Effector CD4-positive, alpha-beta T cell (primary cell): ENCODE measurements around the gene MTHFD1L.

ENCODE experiments used
- DNase-seq: peaks from one replicate; pipeline ENCODE4 v3.0.0-alpha.2; 2020

MTHFD1L gene

DNA sequence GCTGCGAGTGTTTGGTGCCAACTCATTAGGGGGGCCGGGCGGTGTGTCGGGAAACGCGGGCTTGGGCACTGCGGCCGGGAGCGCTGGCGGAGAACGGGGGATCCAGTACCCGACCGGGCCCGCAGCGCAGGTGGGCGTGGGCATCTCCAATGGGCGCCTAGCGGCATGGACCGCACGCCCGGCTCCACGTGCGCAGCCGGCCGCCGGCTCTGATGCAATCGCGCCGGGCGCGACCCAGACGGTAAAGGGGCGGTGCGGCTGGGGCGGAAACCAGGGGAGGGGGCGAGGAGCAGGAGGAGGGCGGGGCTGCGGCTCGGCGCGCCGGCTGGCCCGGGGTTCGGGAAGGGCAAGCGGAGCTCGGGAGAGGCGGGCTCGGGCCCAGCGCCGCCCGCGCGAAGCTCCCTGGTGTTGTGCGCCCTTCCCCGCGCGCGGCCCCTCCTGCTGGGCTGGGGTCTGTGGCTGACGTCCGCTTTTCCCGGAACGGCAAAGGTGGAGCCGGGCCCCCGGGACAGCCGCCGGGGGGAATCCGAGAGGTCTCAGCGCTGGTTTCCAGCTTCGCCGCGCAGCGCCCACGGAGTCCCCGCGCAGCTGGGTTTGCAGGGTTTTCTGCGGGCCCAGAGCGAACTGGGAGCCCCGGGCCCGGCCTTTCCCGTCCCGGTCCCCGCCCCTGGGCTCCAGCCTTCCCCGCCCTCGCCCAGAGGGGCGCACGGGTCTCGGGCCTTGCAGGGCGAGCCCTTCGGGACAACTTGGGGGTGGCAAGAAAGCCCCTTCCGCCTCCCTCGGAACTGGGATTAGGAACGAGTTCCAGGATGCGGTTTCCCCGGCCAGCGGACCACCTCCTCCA is 867 bp downstream of the MTHFD1L start:
- peak; percentile 62 for DNase-seq

DNA sequence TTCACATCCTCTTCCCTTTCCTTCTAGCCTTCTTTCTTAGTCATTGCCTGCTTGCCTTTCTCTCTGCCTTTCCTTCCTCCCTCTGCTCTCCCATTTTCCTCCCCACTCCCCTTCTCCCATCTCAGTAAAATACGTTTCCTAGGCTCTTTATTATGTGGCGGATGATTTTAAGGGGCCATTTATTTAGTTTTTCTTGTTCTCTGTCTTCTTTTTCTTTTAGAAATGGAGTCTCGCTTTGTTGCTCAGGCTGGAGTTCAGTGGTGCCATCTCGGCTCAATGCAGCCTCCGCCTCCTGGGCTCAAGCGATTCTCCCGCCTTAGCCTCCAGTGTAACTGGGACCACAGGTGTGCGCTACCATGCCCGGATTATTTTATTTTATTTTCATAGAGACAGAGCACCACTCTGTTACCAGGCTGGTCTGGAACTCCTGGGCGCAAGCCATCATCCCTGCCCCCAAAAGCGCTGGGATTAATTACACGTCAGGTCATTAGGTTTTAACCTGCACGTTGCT is 1.5 kb downstream of the MTHFD1L start:
- no peak for DNase-seq

DNA sequence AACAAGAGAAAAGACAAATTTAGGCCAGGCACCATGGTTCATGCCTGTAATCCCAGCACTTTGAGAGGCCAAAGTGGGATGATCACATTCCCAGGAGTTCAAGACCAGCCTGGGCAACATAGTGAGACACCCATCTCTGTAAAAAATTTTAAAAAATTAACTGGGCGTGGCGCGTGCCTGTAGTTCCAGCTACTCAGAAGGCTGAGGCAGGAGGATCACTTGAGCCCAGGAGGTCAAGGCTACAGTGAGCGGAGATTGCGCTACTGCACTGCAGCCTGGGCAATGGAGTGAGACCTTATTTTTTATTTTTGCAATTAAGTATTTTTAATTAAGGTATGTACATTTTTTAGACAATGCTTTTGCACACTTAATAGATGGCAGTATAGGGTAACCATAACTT is 3.3 kb downstream of the MTHFD1L start:
- DNase-seq, result no peak

DNA sequence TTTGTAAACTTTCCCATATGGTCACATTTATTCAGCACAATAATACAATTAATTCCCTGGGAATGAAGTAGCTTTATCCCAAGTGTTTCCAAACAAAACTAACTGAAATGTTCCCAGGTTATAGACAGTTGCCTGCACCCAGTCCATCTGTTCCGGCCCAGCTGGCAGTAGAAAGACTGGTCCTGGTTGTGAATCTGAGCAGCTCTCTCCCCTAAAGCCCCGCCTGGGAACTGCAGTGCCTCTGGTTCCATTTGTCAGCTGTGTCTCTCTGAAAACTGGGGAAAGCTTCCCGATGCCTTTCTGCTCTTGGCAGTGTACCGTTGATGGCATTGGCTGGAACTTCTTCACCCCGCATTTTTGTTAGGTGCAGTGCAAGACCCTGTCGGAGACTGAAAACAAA is 8.7 kb downstream of the MTHFD1L start:
- DNase-seq, result no peak

DNA sequence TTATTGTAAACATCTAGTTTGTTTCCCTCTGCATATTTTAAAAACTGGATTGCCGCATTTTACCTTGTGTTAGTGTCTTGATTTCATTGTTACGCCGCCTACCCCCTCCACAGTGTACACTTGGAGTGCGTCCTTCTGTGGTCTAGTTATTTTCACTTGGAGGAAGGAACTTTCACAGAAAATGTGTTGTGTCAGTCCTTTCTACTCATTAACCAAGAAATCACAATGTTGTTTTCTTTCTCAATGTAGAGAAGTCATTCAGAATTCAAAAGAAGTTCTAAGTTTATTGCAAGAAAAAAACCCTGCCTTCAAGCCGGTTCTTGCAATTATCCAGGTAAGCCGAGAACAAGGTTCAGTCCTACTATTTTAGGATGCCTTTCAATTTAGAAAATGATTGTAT is 10.3 kb downstream of the MTHFD1L start:
- no peak for DNase-seq

DNA sequence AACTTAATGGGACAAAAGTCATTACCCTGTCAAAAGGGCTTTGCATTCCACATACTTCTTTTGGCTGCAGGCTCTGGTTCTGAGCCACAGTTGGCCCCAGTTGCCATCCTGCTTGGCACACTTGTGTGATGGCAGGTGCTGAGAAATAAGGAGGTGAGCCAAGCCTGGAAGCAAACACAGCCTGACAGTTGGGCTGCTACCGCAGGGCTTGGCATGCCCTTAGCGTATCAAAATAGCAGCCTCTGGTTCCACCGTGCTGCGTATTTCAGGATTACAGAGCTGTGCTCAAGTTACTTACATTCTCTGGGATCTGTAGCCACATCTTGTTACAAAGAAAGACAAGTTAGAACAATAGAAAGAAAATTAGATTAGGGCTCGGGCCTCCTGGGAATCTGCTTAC is 11.1 kb downstream of the MTHFD1L start:
- no peak for DNase-seq

DNA sequence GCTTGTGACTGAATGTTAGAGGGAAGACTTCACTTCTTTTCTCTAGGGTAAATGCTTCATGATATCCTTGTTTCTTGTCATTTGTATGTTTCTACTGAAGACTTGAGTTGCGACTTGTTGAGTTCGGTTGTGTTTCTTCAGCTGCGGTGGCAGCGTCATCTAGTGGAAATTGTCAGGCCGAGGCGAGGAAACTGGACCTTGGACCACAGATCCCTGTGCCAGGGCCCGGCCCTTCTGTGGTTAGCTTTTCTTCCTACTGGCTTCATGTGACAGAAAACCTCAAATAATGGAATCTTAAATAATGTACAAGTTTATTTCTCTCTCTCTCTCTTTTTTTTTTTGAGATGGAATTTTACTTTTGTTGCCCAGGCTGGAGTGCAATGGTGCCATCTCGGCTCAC is 12.4 kb downstream of the MTHFD1L start:
- no peak for DNase-seq

DNA sequence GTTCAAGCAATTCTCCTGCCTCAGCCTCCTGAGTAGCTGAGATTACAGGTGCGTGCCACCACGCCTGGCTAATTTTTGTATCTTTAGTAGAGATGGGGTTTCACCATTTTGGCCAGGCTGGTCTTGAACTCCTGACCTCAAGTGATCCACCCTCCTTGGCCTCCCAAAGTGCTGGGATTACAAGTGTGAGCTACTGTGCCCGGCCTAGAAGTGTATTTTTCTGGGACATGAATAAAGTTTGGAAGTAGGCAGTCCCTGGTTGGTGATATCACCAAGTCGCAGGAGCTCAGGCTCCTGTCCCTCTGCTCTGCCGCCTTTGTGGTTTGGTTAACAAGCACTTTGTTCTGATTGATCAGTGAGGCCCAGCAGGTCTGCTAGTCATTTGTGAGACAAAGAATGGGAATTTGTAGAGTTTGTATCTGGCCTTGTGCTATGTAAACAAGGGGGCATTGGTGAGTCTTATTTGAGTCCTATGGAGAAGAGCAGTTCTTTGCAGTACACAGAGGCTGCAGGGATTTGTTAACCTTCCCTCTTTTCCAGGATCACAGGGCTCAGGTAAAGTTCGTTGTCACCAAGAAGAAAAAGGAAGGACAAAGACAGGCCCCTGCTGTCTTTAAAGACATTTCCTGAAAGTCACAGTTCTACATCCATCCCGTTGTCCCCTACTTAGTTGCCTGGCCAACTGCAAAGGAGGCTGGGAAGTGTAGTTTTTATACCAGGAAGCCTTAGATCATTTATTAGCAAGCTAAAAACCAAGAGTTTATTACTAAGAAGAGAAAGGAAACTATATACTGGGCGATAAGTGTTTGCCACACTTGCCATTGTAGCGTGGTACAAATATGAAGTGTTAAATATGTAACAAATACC is 13.1 kb downstream of the MTHFD1L start:
- DNase-seq, result no peak

DNA sequence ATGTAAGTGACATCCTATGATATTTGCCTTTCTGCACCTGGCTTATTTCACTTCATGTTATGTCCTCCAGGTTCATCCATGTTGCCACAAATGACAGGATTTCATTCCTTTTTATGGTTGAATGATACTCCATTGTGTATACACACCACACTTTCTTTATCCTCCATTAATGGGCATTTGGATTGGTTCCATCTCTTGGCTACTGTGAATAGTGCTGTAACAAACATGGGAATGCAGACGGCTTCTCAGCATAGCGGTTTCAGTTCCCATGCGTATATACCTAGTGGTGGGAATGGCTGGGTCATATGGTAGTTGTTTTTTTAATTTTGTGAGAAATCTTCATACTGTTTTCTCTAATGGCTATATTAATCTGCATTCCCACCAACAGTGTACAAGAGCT is 14.8 kb downstream of the MTHFD1L start:
- no peak for DNase-seq

DNA sequence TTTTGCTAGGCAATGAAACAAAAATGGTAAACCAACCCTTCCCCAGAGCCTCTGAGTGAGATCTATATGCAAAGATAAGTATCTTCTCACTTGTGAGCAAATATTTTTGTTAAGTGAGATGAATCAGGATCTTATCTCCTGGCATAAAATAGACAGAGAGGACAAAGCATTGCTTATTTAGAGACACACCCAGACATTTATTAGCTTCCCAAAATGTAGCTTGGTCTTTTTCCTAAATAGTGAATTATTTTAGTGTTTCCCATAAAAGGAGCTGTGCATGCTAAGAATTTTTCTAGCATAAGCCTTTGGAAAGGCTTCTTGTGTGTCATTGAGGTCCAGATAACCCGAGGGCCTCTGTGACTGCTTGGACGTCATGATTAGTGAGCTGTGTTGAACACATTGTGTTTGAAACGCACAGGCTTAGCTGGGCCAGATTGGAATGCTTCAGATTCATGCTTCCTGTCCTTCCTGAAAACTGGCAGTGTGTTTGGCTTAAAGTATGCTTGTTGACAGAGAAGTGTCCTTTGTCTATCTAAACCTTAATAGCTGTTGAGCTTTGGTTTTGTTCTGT is 16.5 kb downstream of the MTHFD1L start:
- no peak for DNase-seq

DNA sequence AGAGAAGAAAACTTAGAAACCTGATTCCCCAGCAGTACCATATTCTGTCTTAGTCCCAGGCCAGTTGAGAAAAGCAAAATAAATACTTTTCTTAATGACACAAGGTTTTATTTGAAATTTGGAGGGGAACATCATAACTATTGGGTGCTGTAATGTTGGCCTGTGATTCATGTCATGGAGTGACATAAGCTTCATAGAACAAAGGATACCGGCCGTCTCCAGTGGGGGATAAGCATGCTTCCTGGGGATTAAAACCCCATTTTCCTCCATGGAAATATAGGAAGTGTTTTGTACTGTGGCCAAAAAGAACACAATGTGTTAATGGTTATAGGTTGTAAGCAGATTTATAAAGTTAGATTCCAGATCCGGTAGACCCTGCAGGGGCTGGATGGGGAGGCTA is 18.0 kb downstream of the MTHFD1L start:
- no peak for DNase-seq

DNA sequence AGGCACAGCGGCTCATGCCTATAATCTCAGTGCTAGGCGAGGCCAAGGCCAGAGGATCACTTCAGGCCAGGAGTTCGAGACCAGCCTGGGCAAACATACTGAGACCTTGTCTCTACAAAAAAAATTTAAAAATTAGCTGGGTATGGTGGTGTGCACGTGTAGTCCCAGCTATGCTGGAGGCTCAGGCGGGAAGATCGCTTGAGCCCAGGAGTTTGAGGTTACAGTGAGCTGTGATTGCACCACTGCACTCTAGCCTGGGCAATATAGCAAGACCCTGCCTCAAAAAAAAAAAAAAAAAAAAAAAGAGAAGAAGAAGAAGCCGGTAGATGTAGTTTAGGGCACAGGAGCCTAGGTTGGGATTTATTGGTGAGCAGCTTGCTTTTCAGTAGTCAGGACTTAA is 20.7 kb downstream of the MTHFD1L start:
- no peak for DNase-seq

DNA sequence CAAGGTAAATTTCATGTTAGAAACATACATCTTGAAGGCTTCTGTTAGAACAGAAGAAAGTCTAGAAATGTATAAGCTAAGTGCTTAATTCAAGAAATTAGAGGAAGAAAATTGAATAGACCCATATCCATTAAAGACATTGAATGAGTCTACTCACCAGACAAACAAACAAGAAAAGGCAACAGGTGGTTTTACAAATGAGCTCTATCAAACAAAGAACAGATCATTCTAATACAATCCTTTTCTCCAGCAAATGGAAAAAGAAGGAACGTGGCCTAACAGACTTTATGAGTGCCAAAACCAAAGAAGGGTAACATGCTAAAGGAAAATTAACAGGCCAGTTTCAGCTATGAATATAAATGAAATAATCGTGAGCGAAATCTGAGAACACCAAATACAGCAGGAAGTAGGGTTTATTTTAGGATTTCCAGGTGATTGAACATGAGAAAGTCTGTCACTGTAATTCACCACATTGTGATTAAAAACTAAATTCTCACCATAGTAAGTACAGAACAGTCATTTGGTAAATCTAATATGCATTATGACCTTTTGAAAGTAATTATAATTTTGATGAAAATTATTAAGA is 22.6 kb downstream of the MTHFD1L start:
- no peak for DNase-seq

DNA sequence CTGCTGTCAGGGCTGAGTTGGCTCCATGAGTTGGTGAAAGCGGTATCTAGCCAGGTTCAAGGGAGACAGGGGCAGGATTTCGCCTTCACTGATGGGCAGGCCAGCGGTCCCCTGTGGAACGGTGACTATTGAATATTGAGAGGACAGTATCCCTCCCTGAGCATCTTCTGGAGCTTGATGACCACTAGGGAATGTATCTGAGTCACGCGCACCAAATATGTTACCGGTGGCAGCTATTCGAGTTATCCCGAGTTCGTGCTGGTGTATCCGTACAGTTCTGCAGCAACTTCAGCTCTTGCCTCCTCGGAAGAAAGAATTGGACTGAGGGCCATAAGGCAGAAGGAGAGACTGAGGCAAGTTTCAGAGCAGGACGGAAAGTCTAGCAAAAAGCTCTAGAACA is 24.8 kb downstream of the MTHFD1L start:
- DNase-seq, result no peak

DNA sequence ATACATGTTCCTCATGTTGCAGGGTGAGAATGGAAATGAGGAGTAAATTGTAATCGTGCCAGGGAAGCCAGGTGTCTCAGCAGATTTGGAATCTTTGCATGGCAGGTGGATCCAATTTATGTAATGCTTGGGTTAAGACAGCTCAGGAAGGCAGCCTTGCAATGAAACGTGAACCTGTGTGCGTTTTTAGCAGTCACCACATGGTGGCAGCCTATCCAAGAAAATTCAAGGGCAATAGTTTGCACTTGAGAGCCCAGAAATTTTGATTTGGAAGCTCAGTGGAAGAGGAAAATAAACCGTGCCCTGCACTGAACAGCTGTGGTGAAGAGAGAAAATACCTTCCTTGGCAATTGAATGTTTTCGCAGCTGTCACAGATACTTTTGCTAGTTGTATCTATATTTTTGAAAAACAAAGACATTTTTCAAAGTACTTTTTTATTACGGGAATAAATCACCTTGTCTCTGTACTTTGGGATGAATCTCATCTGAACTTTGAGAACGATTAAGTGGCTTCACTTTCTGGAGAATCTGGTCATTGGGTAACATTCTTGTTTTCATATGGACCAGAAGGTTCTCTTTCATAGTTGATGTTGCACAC is 26.5 kb downstream of the MTHFD1L start:
- peak; percentile 45 for DNase-seq

DNA sequence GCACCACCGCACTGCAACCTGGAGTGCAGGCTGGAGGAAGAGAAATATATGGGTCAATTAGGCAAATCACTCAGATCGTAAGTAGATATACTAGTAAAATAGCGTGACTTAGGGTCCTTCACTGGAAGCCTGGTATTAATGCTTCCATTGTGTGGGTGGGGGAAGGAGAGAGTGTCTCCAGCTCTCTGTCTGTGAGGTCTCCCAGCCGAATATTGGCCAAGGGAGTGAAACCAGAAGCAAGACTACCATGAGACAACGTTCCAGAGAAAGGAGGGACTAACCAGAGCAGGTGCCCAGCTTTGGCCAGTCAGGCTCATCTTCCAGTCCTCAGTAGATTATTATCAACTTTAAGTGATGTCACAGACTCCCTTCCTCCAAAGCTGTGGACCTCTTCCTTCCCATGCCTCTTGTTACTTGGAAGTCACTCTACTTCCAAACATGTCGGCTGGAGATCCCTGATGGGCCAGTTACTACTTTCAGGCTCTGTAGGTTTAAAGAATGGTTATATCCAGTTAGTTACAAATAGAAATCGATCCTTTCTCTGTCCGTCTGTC is 28.8 kb downstream of the MTHFD1L start:
- no peak for DNase-seq

DNA sequence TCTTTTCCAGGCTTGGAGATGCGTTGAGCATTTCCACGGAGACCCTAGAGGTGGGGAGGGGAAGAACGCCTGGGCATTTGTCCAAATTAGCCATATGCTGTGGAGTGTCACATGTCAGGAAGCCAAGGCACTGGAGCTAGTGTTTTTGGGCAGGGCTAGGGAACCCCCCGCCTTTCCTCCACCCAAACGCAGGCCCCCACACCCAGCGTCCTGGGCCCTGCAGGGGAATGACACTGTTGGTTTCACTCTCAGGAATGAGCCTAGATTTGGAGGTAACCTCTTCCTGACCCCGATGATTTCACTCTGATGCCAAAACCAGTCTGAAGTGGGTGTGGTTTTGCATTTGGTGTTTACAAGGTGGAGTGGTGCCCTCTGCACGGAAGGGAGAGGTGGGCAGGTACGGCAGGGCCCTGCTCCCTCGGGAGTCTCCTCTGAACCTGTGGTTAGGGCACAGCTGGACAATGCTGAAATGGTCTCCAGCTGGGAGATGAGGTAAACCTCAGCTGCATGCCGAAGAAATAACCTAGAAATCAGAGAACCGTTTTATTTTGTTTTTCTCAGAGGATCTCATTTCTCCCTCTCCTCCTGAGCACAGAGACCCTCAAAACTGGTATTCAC is 29.5 kb downstream of the MTHFD1L start:
- no peak for DNase-seq

DNA sequence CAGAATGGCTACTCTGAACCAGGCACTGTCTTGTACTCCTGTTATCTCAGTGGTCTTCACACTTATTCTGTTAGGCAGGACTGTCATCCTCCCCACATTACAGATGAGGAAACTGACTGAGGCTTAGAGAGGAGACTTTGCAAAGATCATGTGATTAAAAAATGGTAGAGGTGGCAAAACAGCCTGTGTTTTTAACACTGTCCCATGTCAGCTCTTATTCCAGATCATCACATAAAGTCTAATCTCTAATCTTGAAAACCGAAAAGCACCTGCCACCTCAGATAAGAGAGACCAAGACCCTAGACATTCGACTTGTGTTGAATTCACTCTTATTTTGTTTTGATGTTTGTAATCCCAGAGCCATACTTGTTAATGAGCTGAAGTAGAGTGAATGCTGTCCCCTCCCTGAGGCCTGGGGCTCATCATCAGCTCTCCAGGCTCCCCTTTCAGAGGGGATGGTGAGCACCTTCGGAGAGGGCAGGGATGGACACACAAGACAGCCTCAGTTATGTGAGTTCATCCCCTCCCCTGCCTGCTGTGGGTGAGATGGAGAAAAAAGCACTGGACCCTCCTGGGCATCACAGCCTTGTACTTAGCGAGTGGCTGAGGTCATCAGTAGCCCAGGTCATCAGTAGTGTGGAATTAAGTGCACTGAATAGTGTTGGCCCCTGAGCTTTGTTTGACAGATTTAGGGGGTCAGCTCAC is 30.6 kb downstream of the MTHFD1L start:
- no peak for DNase-seq

DNA sequence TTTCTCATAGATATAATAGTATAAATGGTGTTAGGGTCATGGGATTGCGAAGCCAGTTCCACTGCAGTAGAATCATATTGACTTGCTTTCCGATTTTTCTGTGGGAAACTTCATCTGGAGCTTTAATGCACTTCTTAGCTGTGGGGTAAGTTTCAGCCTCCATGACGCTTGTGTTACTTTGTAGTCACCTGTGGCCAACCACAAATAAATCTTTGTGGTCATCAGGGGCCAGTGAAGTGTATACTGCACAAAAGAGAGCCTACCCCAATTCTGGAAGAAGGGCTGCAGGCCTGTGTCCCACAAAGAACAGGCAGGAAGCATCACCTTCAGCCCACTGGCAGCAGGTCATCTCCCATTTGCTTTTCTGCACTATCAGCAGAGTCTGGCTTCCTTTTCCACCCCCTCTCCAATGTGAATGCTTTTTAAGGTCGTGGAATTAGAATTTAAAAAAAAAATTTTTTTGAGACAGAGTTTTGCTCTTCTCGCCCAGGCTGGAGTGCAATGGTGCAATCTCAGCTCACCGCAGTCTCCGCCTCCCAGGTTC is 32.0 kb downstream of the MTHFD1L start:
- DNase-seq, result no peak

DNA sequence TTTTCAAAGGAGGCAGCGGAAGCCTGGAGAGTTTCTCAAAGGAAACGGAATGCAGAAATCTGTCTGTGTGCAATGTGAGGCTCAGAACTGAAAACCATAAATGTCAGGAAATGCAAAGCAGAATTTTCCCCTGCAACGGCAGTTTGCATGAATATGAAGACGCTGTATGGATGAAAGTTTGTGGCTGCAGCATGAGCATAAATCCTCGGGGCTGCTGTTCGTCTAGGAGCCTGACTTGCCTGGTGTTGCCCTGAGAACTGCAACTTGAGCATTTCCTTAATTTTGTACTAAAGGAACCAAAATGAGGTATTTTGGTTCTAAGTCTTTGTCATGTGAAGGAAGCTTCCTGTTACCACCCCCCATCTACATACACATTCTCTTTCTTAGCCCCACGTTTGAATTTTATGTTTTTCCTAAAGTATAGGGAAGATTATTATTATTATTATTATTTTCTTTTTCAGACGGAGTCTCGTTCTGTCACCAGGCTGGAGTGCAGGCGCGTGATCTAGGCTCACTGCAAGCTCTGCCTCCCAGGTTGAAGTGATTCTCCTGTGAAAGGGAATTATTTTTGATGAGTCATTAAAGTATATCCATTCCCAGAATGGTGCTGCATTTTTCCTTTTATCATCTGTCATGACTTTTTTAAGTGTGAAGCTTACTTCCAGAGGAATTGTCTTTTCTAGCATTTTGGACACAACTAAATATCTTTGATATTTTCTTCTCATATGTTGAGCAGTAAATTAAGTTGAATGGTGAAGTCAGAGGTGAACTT is 33.1 kb downstream of the MTHFD1L start:
- DNase-seq, result no peak
